ENCODE data around the gene PLA2G4D. TPM values are rescaled to one million over a fixed set of nuclear protein-coding genes. Genes with fewer than 3 reads are reported as not detected.

The PLA2G4D gene
- total and polyA plus RNA-seq, 7 donors: not detected

- Histone ChIP-seq H3K4me3 (no peak overlapping the region), H3K9me3 (no peaks in the 10 kb centered on the region), H3K4me1 (no peaks in the 10 kb centered on the region), H3K27me3 (ENCODE audit: insufficient read depth in 3 of 3, low read length in 2 of 3) (no peaks in the 10 kb centered on the region), H3K36me3 (ENCODE audit: insufficient read depth in 1 of 2, low read depth in 1 of 2) (no peaks in the 10 kb centered on the region), H3K27ac (no peak overlapping the region)
- 89 to 96% (median 89%) methylated on average over 6 of the region's 6 CpGs for WGBS, 3 donors
- no peak for DNase-seq
- intact Hi-C loops (cut with DNase I): no loop called here
- no peak for ATAC-seq
- TF ChIP-seq CTCF (IDR thresholded peaks at IDR 0.05): no peak
Observed at GRCh38 chr15:42121021-42121420, 26.7 kb upstream of the PLA2G4D start.

DNA sequence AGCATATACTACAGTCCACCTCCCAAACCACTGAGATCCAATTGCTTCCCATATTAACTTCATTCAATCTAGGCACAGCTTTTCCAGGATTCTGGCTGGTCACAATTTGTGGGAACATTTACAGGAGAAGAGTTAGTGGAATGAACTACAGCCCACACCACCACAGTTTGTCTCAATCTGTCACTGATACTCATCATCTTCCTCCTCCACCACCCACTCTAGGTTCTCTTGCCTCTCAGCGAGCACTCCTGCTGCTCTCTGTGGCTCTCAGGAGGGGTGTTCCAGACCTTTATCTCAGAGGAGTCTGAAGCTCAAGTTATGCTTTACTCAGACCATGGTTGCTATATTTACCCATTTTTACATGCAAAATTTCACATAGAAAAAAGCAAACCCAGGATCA is 25.9 kb upstream of the PLA2G4D start:
- no peaks in the 10 kb centered on the region for H3K36me3 ChIP-seq (ENCODE audit: insufficient read depth in 1 of 2, low read depth in 1 of 2)
- H3K4me1 ChIP-seq: no peaks in the 10 kb centered on the region
- DNase-seq (no peak), ATAC-seq (no peak)
- 89 to 96% (median 89%) methylated on average over 1 of the region's 1 CpG for WGBS, 3 donors
- no peak for TF ChIP-seq CTCF (IDR thresholded peaks at IDR 0.05)
- H3K27me3 ChIP-seq (ENCODE audit: insufficient read depth in 3 of 3, low read length in 2 of 3): no peaks in the 10 kb centered on the region
- intact Hi-C loops (cut with DNase I): no loop called here
- H3K4me3 ChIP-seq: no peak overlapping the region
- no peak overlapping the region for H3K27ac ChIP-seq
- H3K9me3 ChIP-seq: no peaks in the 10 kb centered on the region

- no peak for ATAC-seq
- H3K27me3 ChIP-seq (ENCODE audit: insufficient read depth in 3 of 3, low read length in 2 of 3): no peaks in the 10 kb centered on the region
- H3K9me3 ChIP-seq: no peaks in the 10 kb centered on the region
- intact Hi-C loops (cut with DNase I): no loop called here
- no peak overlapping the region for H3K27ac ChIP-seq
- DNase-seq: no peak
- no peak for TF ChIP-seq CTCF (IDR thresholded peaks at IDR 0.05)
- no peaks in the 10 kb centered on the region for H3K4me1 ChIP-seq
- H3K36me3 ChIP-seq (ENCODE audit: insufficient read depth in 1 of 2, low read depth in 1 of 2): no peaks in the 10 kb centered on the region
- no peak overlapping the region for H3K4me3 ChIP-seq
- WGBS, 3 donors: 53 to 65% (median 53%) methylated on average over 5 of the region's 5 CpGs
Observed at GRCh38 chr15:42119446-42119760, 25.0 kb upstream of the PLA2G4D start.

GRCh38 chr15:42118650-42119445 is 24.5 kb upstream of the PLA2G4D start:
- Histone ChIP-seq H3K4me3 (no peak overlapping the region), H3K9me3 (no peaks in the 10 kb centered on the region), H3K27me3 (ENCODE audit: insufficient read depth in 3 of 3, low read length in 2 of 3) (no peaks in the 10 kb centered on the region), H3K27ac (no peak overlapping the region), H3K36me3 (ENCODE audit: insufficient read depth in 1 of 2, low read depth in 1 of 2) (no peaks in the 10 kb centered on the region), H3K4me1 (no peaks in the 10 kb centered on the region)
- TF ChIP-seq CTCF (IDR thresholded peaks at IDR 0.05): no peak
- intact Hi-C loops (cut with DNase I): no loop called here
- ATAC-seq (no peak), DNase-seq (no peak)
- WGBS, 3 donors: 33 to 45% (median 37%) methylated on average over 10 of the region's 10 CpGs

DNA sequence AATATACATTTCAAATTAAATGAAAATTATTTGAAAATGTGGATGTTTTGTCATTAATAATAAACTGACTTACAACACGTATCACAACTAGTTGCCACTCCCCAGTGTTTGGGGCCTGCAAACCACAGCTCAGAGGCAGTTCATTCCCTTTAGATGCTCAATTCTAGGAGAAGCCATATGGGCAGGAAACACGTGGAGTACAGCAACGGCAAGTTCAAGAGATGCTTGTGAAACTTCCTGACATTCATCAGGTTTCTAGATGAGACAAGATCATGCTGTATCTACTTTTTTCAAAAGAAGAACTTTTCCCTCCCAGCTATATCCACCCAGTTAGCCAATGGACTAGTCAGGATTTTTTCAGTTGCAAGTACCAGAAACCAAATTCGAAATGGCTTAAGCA is 17.6 kb upstream of the PLA2G4D start:
- no peak for TF ChIP-seq CTCF (IDR thresholded peaks at IDR 0.05)
- DNase-seq: no peak
- intact Hi-C loops (cut with DNase I): no loop called here
- Histone ChIP-seq H3K36me3 (ENCODE audit: insufficient read depth in 1 of 2, low read depth in 1 of 2) (no peaks in the 10 kb centered on the region), H3K4me1 (no peaks in the 10 kb centered on the region), H3K27ac (no peak overlapping the region), H3K4me3 (no peak overlapping the region), H3K27me3 (ENCODE audit: insufficient read depth in 3 of 3, low read length in 2 of 3) (peaks cover 0 to 3% (median 0%) of the 10 kb centered on the region in 3 donors), H3K9me3 (no peaks in the 10 kb centered on the region)
- 63 to 69% (median 69%) methylated on average over 4 of the region's 4 CpGs for WGBS, 3 donors
- no peak for ATAC-seq

Measured in psoas muscle (tissue), 8 donors.